Measurements from ENCODE around the gene TAOK1.

GRCh38 chr17:29557739-29558116, 167.6 kb downstream of the TAOK1 start:
- TF ChIP-seq CTCF (IDR thresholded peaks at IDR 0.05; ENCODE audit: low read depth, low read length, poor library complexity, severe bottlenecking) (no peak), EZH2phosphoT487 (IDR thresholded peaks at IDR 0.05; ENCODE audit: borderline replicate concordance, low read length) (no peak)
